NCI-H460 (cell line): ENCODE results near the gene PSRC1. TPM values are rescaled to one million over a fixed set of nuclear protein-coding genes. Genes with fewer than 3 reads are reported as not detected.

Experiments
- total RNA-seq: library from RNA; depleted of rRNA; stranded (reverse); fragments of >200 nt; shearing (Covaris generic); gene quantifications from 2 replicates; pipeline ENCODE4 v1.2.3, GENCODE V29; 2014; rRNA removed

The PSRC1 gene
- total RNA-seq, 1 experiment from 2014 or later: 28.0 TPM

Other genes with a start within 250 kb of the PSRC1 start
- gene WDR47, start 241.0 kb downstream of the PSRC1 start, total RNA-seq: 6.7 and 7.7 TPM in 2 replicates
- 47.7 and 72.5 TPM in 2 replicates for gene TAF13, start 207.1 kb downstream of the PSRC1 start, total RNA-seq
- gene TMEM167B, start 192.4 kb downstream of the PSRC1 start, total RNA-seq: 20.4 and 23.1 TPM in 2 replicates
- 0.12 and 0.23 TPM in 2 replicates for gene ELAPOR1, start 169.0 kb downstream of the PSRC1 start, total RNA-seq
- 384 and 411 TPM in 2 replicates for gene SARS1, start 69.2 kb downstream of the PSRC1 start, total RNA-seq
- 2.7 and 3.8 TPM in 2 replicates for gene CELSR2, start 33.6 kb downstream of the PSRC1 start, total RNA-seq
- not detected in 2 replicates for gene MYBPHL, start 23.9 kb upstream of the PSRC1 start, total RNA-seq
- gene SORT1, start 114.8 kb upstream of the PSRC1 start, total RNA-seq: 1.6 and 3.0 TPM in 2 replicates
- 85.5 and 98.2 TPM in 2 replicates for gene PSMA5, start 143.3 kb upstream of the PSRC1 start, total RNA-seq
- gene SYPL2, start 183.4 kb upstream of the PSRC1 start, total RNA-seq: 0.05 TPM in 1 of 2 replicates, not detected in the other
- gene ATXN7L2, start 200.8 kb upstream of the PSRC1 start, total RNA-seq: 3.1 TPM in 2 replicates
- gene CYB561D1, start 210.9 kb upstream of the PSRC1 start, total RNA-seq: 2.3 and 2.8 TPM in 2 replicates
- 1.2 and 1.4 TPM in 2 replicates for gene AMIGO1, start 226.6 kb upstream of the PSRC1 start, total RNA-seq